ENCODE results near the gene GPC3. TPM values are rescaled to one million over a fixed set of nuclear protein-coding genes. Genes with fewer than 3 reads are reported as not detected.

Gene GPC3
- total and polyA plus RNA-seq, 2 experiments from 2014 or later: 36.8 to 60.1 TPM

DNA sequence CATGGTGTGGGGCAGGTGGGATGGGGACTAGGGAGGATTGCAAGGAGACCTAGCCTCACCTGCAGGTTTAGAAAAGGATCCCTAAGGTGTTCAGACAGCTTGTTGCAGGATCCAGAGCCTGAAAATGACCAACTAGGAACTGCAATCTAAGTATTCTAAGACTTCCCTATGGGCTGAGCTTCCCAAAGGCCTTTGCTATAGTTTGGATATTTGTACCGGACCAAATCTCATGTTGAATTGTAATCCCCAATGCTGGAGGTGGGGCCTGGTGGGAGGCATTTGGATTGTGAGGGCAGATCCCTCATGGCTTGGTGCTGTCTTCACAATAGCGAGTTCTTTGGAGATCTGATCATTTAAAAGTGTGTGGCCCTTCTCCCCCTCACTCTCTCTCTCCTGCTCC lies 52.1 kb downstream of the GPC3 start (continued):
- TF ChIP-seq CTCF (conservative IDR thresholded peaks at IDR 0.05; ENCODE audit: low read depth in 2 of 2): no peak
- no peak for TF ChIP-seq NANOG (IDR thresholded peaks at IDR 0.05; ENCODE audit: borderline replicate concordance)
- TF ChIP-seq, protein P1, sequence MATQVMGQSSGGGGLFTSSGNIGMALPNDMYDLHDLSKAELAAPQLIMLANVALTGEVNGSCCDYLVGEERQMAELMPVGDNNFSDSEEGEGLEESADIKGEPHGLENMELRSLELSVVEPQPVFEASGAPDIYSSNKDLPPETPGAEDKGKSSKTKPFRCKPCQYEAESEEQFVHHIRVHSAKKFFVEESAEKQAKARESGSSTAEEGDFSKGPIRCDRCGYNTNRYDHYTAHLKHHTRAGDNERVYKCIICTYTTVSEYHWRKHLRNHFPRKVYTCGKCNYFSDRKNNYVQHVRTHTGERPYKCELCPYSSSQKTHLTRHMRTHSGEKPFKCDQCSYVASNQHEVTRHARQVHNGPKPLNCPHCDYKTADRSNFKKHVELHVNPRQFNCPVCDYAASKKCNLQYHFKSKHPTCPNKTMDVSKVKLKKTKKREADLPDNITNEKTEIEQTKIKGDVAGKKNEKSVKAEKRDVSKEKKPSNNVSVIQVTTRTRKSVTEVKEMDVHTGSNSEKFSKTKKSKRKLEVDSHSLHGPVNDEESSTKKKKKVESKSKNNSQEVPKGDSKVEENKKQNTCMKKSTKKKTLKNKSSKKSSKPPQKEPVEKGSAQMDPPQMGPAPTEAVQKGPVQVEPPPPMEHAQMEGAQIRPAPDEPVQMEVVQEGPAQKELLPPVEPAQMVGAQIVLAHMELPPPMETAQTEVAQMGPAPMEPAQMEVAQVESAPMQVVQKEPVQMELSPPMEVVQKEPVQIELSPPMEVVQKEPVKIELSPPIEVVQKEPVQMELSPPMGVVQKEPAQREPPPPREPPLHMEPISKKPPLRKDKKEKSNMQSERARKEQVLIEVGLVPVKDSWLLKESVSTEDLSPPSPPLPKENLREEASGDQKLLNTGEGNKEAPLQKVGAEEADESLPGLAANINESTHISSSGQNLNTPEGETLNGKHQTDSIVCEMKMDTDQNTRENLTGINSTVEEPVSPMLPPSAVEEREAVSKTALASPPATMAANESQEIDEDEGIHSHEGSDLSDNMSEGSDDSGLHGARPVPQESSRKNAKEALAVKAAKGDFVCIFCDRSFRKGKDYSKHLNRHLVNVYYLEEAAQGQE (IDR thresholded peaks at IDR 0.05; ENCODE audit: unreplicated experiment): no peak
- TF ChIP-seq CREB1 (CRISPR knock-in tag; IDR thresholded peaks at IDR 0.05; ENCODE audit: low read depth): no peak
- TF ChIP-seq, protein P2, sequence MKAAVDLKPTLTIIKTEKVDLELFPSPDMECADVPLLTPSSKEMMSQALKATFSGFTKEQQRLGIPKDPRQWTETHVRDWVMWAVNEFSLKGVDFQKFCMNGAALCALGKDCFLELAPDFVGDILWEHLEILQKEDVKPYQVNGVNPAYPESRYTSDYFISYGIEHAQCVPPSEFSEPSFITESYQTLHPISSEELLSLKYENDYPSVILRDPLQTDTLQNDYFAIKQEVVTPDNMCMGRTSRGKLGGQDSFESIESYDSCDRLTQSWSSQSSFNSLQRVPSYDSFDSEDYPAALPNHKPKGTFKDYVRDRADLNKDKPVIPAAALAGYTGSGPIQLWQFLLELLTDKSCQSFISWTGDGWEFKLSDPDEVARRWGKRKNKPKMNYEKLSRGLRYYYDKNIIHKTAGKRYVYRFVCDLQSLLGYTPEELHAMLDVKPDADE (IDR thresholded peaks at IDR 0.05): no peak
- TF ChIP-seq EZH2phosphoT487 (IDR thresholded peaks at IDR 0.05; ENCODE audit: unreplicated experiment): no peak

DNA sequence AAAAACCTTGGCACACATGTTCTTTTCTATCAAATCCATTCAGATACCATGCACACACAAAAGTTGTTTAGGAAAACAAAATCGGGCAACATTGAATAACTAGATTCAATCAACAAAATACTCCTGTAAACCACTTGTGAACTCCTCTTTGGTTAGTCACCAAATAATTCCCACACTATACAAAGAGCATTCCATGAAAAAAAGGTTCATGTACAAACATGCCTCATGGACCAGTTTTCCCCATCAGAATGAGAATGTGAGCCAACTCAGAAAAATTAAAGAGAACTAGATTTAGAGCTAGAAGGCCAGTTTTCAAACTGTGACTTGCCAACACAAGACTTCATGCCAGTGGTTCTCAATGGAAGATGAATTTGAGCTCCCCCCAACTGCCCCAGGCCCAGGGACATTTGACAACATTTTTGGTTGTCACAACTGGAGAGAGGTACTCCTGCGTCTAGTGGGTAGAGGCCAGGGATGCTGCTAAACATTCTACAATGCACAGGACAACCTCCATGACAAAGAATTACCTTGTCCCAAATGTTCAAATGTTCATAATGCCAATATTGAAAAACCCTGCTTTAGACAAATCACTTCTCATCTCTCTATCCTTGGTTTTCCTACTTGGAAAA lies 55.4 kb downstream of the GPC3 start:
- Histone ChIP-seq H3K9me2 (ENCODE audit: insufficient read depth) (no peaks in the 10 kb centered on the region), H4K20me1 (replicated peaks; ENCODE audit: insufficient read depth) (no peaks in the 10 kb centered on the region), H3K27ac (ENCODE audit: low read depth) (no peak overlapping the region), H2AFZ (no peak overlapping the region), H3K79me2 (replicated peaks; ENCODE audit: insufficient read depth) (no peaks in the 10 kb centered on the region), H3K4me3 (no peak overlapping the region), H3K4me2 (no peak overlapping the region), H3K36me3 (ENCODE audit: insufficient read depth) (no peaks in the 10 kb centered on the region), H3F3A (replicated peaks; ENCODE audit: low read depth) (no peaks in the 10 kb centered on the region), H3K27me3 (ENCODE audit: insufficient read depth) (no peaks in the 10 kb centered on the region), H3K4me1 (ENCODE audit: insufficient read depth) (peaks cover 12% of the 10 kb centered on the region; the same call in 1 of the 2 replicates)
- no peak for DNase-seq (ENCODE audit: low spot score)
- Mint-ChIP-seq H3K36me3 (ENCODE audit: low read depth) (no peaks in the 10 kb centered on the region), H3K9me3 (no peaks in the 10 kb centered on the region), H3K4me3 (no peak overlapping the region), H3K27ac (no peak overlapping the region), H3K27me3 (ENCODE audit: insufficient read depth, low read depth, poor library complexity) (peaks cover 4% of the 10 kb centered on the region), H3K4me1 (peaks cover 16% of the 10 kb centered on the region)
- TF ChIP-seq POLR2AphosphoS5 (IDR thresholded peaks at IDR 0.05; ENCODE audit: low read depth) (no peak), ZNF331 (CRISPR knock-in tag; IDR thresholded peaks at IDR 0.05; ENCODE audit: low read depth) (no peak), ZNF114 (CRISPR knock-in tag; IDR thresholded peaks at IDR 0.05) (no peak), STAT1 (IDR thresholded peaks at IDR 0.05; ENCODE audit: unreplicated experiment) (no peak), NANOG (IDR thresholded peaks at IDR 0.05; ENCODE audit: borderline replicate concordance) (no peak)
- TF ChIP-seq, protein P2 (IDR thresholded peaks at IDR 0.05): no peak
- no peak for ATAC-seq

Data from GM23338 (cell line).